Fibroblast of the aortic adventitia (primary cell): ENCODE measurements around the gene UBE2U. TPM values are rescaled to one million over a fixed set of nuclear protein-coding genes. Genes with fewer than 3 reads are reported as not detected.
A peak's percentile ranks its signal among the peaks of the same experiment; 100 is the strongest.
"Not testable (repeated sequence)": the region's sequence is repeated elsewhere in the genome, so short reads cannot be mapped to it uniquely, and the experiment has no call there.

Source experiments
- DNase-seq: peaks from one replicate; pipeline ENCODE4 v3.0.0-alpha.2; 2010; ENCODE audit warnings: low read depth
- H3K4me3 ChIP-seq: 2 replicates; pipeline ENCODE4 v1.5.1; 2011; ENCODE audit warnings: low read depth, mild to moderate bottlenecking, control low read depth, low read length, moderate library complexity
- total RNA-seq: library from RNA; depleted of rRNA; stranded (reverse); fragments of >200 nt; gene quantifications from 2 replicates; pipeline ENCODE4 v1.2.3, GENCODE V29; 2012; ENCODE audit warnings: low replicate concordance
- TF ChIP-seq, protein P1 (sequence below): IDR thresholded peaks from 2 replicates; pipeline ENCODE4 v1.5.1; 2011; ENCODE audit warnings: mild to moderate bottlenecking, low read length, control low read depth, inconsistent platforms; ENCODE audit not compliant: insufficient read depth

Gene UBE2U
- total RNA-seq, 1 donor, result not detected

DNA sequence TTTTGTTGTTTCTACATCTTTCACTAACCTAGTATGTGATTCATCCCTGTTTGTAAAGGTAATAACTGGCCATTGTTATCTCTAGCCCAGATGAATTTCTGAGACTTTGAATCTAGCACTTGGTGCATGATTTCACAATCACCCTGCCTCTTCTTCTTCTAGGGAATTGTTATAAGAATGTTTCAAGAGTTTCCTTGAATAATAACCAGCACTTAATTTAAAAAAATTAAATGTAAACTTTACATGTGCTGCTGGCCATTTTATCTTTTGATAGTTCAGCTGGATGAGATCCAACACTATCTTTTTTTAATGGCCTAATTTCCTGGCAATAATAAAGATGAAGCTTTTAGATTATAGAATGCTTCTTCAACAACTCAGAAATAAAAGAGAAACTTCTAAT is 31.8 kb downstream of the UBE2U start:
- peak; percentile 48 for DNase-seq
- TF ChIP-seq, protein P1, sequence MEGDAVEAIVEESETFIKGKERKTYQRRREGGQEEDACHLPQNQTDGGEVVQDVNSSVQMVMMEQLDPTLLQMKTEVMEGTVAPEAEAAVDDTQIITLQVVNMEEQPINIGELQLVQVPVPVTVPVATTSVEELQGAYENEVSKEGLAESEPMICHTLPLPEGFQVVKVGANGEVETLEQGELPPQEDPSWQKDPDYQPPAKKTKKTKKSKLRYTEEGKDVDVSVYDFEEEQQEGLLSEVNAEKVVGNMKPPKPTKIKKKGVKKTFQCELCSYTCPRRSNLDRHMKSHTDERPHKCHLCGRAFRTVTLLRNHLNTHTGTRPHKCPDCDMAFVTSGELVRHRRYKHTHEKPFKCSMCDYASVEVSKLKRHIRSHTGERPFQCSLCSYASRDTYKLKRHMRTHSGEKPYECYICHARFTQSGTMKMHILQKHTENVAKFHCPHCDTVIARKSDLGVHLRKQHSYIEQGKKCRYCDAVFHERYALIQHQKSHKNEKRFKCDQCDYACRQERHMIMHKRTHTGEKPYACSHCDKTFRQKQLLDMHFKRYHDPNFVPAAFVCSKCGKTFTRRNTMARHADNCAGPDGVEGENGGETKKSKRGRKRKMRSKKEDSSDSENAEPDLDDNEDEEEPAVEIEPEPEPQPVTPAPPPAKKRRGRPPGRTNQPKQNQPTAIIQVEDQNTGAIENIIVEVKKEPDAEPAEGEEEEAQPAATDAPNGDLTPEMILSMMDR, result no peak
- no peak overlapping the region for H3K4me3 ChIP-seq

DNA sequence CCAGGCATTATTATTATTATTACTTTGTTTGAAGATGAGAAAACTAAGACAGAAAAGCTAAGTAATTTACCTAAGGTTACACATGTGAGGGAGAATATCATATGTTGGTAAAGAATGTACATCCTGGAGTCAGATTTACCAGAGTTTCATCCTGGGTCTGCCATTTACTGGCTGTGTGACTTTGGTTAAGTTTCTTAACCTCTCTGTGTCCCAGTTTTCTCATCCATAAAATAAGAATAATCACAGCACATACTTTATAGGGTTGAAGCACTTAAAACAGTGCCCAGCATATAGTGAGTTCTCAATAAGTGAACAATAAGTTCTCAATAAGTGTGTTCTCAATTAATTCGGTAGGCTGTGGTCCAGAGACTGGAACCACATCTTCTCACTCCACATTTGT is 32.5 kb downstream of the UBE2U start:
- no peak overlapping the region for H3K4me3 ChIP-seq
- no peak for DNase-seq
- TF ChIP-seq, protein P1, result no peak

DNA sequence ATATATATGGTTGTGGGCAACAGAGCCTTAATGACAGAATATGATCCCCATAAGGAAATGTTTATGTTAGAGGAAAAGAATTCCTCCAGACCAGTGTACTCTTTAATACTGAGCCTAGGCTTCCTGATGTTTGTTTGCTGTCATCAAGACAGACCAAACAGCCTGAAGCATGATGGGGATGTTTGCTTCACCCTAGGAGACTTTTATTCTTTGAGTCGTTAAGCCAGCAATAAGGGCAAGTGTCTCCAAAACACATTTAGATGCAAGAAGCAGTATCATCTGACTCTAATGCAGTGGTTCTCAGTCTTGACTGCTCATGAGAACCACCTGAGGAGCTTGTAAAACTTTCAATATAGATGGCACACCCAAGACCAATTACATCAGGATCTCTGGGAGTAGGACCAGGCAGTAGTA is 33.1 kb downstream of the UBE2U start:
- TF ChIP-seq, protein P1, result no peak
- no peak overlapping the region for H3K4me3 ChIP-seq
- DNase-seq, result no peak

DNA sequence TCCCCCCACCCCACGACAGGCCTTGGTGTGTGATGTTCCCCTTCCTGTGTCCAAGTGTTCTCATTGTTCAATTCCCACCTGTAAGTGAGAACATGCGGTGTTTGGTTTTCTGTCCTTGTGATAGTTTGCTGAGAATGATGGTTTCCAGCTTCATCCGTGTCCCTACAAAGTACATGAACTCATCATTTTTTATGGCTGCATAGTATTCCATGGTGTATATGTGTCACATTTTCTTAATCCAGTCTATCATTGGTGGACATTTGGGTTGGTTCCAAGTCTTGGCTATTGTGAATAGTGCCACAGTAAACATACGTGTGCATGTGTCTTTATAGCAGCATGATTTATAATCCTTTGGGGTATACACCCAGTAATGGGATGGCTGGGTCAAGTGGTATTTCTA is 36.1 kb downstream of the UBE2U start:
- DNase-seq, result not testable (repeated sequence)

DNA sequence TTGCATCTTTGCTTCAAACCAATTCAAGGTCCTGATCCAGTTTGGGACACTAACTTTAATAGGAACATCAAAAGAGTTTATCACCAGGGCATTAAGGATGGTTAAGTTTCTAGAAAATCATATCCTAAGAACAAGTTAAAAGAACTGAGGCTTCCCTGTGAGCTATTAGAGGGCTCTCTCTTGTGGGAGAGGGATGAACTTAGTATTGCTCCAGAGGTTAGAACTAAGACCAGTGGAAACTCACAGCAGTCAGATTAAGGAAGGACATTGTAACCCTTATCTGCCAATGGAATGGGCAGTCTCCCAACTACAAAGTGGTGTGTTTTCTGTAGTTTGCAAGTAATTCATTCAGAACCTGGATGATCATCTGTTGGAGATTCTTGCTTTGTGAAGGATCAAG is 36.8 kb downstream of the UBE2U start:
- peak; percentile 79 for DNase-seq
- TF ChIP-seq, protein P1, result peak; percentile 39

More for the DNA sequence above, 36.1 kb downstream of the UBE2U start:
- not testable (repeated sequence) for H3K4me3 ChIP-seq

DNA sequence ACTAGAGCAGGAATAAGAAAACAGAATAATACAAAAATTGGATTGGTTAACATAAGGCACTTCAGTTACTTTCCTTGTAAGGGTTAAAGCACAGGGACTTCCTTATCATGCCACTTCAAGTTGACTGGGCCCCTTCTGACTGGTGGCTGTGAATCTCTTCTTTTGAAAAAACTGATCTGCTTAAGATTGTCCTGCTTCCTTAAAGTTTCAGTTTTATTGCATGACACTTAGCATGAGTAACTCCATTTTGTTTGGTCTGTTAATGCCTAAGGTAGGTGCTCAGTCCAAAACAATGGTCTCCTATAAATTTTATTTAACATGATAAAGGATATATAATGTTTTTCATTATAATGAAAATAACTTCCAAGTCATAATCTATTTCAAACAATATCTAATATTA is 37.6 kb downstream of the UBE2U start:
- TF ChIP-seq, protein P1, result no peak
- DNase-seq, result no peak
- no peak overlapping the region for H3K4me3 ChIP-seq

More for the DNA sequence above, 36.8 kb downstream of the UBE2U start:
- no peak overlapping the region for H3K4me3 ChIP-seq

DNA sequence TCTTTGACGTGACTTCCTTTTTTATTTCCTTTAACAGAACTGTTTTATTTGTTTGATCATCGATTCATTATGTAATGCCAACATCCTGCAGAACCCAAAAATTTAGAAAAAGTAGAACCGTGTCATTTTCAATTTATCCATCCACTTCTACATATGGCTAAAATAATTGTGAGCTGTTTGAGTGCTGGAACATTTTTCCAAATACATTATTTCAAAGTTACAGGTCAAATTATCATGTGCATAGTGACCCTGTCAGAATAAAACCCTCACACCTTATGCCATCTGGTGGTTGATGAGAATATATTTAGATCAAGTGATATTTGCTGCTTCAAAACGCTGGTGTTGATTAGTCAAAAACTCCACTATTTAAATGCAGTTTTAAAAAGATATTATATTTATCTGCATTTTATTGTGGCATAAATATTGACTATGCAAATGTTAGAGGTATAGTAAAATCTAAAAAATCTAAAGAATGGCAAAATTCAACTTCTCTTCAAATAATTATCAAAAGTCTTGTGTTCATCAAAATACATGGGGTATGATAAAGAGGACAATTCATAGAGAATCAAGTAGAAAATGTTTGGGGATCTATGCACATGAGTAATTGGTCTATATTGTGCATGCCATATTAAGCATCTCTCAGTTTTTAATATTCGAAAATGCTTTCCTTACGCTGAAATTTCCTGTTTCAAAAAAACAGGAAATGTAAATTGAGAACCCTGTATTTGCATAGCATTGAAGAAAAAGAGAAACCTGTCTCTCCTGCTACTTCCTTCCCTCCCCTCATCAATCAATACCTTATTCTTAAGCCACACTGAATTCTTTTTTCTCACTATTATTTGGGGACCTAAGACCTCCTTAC is 39.7 kb downstream of the UBE2U start:
- DNase-seq, result peak; percentile 76
- no peak overlapping the region for H3K4me3 ChIP-seq
- TF ChIP-seq, protein P1, result peak; percentile 47
